BJ (cell line): Measurements from ENCODE around the gene DLL4. TPM values are rescaled to one million over a fixed set of nuclear protein-coding genes. Genes with fewer than 3 reads are reported as not detected.

Source experiments
- CTCF ChIA-PET: fragments of 350-600 bp; formaldehyde crosslinking; extraction: SDS; loops from one replicate; lab custom pipeline; 2021; ENCODE audit warnings: antibody characterized with exemption, inconsistent platforms; lab: Yijun Ruan, JAX
- POLR2A ChIA-PET: fragments of 300-600 bp; sonication (Branson Sonifier 250); formaldehyde crosslinking; extraction: SDS; loops from one replicate; lab custom pipeline; 2021; ENCODE audit warnings: antibody characterized with exemption; lab: Charles Lee
- DNase-seq: peaks from one replicate; pipeline ENCODE4 v3.0.0-alpha.2; 2011; ENCODE audit warnings: low read depth
- H3K27me3 ChIP-seq: 2 replicates; pipeline ENCODE4 v1.6.0; 2011; ENCODE audit warnings: low read length; ENCODE audit not compliant: control insufficient read depth, insufficient read depth
- H3K36me3 ChIP-seq: 2 replicates; pipeline ENCODE4 v1.5.1; 2011; ENCODE audit warnings: low read length; ENCODE audit not compliant: control insufficient read depth, insufficient read depth
- H3K4me3 ChIP-seq: 2 replicates; pipeline ENCODE4 v1.5.1; 2011; ENCODE audit warnings: low read depth, mild to moderate bottlenecking, control low read depth, low read length
- polyA plus RNA-seq: library from polyadenylated mRNA; depleted of rRNA; stranded (reverse); fragments of >200 nt; gene quantifications from 2 replicates; pipeline ENCODE4 v1.2.3, GENCODE V29; 2011
- TF ChIP-seq, protein P1 (sequence below): IDR thresholded peaks from 2 replicates; pipeline ENCODE4 v1.5.1; 2011; ENCODE audit warnings: low read depth, mild to moderate bottlenecking, control low read depth, inconsistent platforms, low read length, moderate library complexity; ENCODE audit not compliant: insufficient read depth

The DLL4 gene
- polyA plus RNA-seq, 1 experiment: 0.47 TPM

DNA sequence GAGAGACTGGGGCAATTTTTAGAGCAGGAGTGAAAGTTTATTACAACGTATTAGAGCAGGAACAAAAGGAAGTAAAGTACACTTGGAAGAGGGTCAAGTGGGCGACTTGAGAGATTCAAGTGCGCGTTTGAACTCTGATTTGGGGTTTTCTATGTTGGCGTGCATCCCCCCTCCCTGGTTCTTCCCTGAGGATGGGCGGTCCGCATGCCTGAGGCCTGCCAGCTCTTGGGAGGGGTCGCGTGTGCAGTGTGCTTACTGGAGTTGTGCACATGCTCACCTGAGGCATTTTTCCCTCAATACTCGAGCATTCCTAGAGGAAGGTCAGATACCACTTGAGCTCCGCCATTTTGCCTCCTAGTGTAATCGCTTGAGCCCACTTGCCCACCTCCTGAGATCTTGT is 13.7 kb downstream of the DLL4 start:
- ChIA-PET POLR2A (interaction anchor here (1.5 kb wide), 1 partner anchor 10 kb away, joined by 8 read pairs; the partner anchor contains the start of gene CHAC1), CTCF (interaction anchor here (0.9 to 9.5 kb wide), 22 partner anchors 9 to 133 kb away, joined by 3 to 142 read pairs (median 8); partner anchors contain the start of genes CHAC1, DLL4 and VPS18)
- no peak overlapping the region for H3K4me3 ChIP-seq
- no peaks in the 10 kb centered on the region for H3K27me3 ChIP-seq
- no peaks in the 10 kb centered on the region for H3K36me3 ChIP-seq
- TF ChIP-seq, protein P1, sequence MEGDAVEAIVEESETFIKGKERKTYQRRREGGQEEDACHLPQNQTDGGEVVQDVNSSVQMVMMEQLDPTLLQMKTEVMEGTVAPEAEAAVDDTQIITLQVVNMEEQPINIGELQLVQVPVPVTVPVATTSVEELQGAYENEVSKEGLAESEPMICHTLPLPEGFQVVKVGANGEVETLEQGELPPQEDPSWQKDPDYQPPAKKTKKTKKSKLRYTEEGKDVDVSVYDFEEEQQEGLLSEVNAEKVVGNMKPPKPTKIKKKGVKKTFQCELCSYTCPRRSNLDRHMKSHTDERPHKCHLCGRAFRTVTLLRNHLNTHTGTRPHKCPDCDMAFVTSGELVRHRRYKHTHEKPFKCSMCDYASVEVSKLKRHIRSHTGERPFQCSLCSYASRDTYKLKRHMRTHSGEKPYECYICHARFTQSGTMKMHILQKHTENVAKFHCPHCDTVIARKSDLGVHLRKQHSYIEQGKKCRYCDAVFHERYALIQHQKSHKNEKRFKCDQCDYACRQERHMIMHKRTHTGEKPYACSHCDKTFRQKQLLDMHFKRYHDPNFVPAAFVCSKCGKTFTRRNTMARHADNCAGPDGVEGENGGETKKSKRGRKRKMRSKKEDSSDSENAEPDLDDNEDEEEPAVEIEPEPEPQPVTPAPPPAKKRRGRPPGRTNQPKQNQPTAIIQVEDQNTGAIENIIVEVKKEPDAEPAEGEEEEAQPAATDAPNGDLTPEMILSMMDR: no peak
- no peak for DNase-seq

DNA sequence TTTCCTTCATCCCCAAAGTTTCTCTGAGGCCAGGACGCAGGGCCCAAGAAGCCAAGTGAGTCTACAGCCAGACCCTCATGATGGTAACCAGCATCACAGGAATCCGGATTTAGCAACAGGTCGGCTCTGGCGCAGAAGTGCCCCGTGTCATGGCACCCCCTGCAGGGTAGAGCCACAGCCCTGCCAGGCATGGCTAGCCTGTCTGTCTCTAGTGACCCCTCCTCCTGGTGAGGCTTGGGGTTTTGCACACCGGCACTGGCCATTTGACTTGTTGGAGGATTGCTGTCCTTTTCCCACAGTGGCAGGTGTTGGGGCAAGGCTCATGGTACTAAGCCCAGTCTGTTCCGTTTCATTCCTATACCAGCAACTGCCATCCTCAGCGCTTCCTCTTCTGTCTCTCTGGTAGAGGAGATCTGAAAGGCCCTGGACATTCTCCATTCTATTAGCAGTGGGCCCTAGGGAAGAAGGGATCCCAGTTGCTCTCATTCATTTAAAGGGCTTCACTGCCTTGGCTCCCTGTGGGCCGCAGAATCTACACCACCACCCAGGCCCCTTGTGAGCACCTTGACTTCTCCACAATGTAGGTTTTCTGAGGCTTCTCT is 14.7 kb downstream of the DLL4 start:
- CTCF ChIA-PET: interaction anchor here (1.4 to 9.5 kb wide), 5 partner anchors 8 to 241 kb away, joined by 3 to 142 read pairs (median 83); partner anchors contain the start of genes CHAC1 and DLL4
- no peaks in the 10 kb centered on the region for H3K27me3 ChIP-seq
- no peak for DNase-seq

DNA sequence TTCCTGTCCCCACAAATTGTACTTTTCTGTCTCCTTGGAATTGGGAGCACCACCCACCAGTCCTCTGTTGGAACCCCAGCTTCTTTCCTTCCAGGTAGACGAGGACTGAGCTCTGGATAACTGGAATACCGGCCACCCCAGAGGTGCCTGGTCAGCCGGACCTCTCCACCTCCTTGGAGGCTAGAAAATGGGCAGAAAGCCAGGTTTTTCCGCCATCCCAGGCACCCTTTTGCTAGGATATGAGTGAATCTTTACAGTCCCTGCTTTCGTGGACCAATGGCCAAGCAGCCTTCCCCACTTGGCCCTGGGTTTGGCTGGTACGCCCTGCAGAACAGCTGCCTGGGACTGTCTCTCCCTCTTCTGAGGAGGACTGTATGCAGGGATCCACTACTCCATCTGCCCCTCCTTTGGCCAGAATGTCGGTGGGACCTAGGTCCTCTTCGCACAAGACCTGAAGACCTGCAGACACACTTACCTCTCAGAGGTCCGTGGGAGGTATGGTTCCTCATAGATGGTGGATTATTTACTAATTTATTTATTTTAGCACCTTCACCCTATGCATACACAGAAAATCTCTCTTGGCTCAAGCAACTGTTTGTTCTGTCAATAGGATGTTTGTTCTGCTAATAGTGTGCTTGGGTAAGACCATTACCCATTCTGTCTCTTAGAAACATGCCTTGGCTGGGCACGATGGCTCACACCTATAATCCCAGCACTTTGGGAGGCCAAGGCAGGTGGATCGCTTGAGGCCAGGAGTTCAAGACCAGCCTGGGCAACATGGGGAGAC is 15.6 kb downstream of the DLL4 start:
- POLR2A ChIA-PET: no interaction called here
- H3K4me3 ChIP-seq: no peak overlapping the region
- TF ChIP-seq, protein P1: no peak
- H3K27me3 ChIP-seq: no peaks in the 10 kb centered on the region
- CTCF ChIA-PET: interaction anchor here (1.4 to 9.5 kb wide), 3 partner anchors 7 to 240 kb away, joined by 3 to 142 read pairs (median 77); partner anchors contain the start of gene CHAC1
- no peak for DNase-seq
- no peaks in the 10 kb centered on the region for H3K36me3 ChIP-seq

More for the DNA sequence above, 14.7 kb downstream of the DLL4 start:
- no peaks in the 10 kb centered on the region for H3K36me3 ChIP-seq
- POLR2A ChIA-PET: no interaction called here
- H3K4me3 ChIP-seq: no peak overlapping the region
- TF ChIP-seq, protein P1: no peak

GRCh38 chr15:40948706-40949473 is 19.8 kb downstream of the DLL4 start:
- Histone ChIP-seq H3K4me3 (no peak overlapping the region), H3K36me3 (no peaks in the 10 kb centered on the region), H3K27me3 (no peaks in the 10 kb centered on the region)
- CTCF ChIA-PET: interaction anchor here (0.6 to 7.8 kb wide), 6 partner anchors 7 to 183 kb away, joined by 4 to 77 read pairs (median 7); partner anchors contain the start of gene DLL4
- DNase-seq: no peak
- POLR2A ChIA-PET: no interaction called here
- TF ChIP-seq, protein P1: no peak
